HG03064 (cell line): ENCODE results near the gene CAV2.

Experiments
- ATAC-seq: cut with Tn5 transposase; IDR thresholded peaks from one replicate; pipeline ENCODE4 v1.9.1; 2021; ENCODE audit warnings: low read depth; ENCODE audit not compliant: unreplicated experiment

CAV2 gene

GRCh38 chr7:116545411-116545993 is 46.0 kb downstream of the CAV2 start:
- no peak for ATAC-seq

GRCh38 chr7:116546054-116546453 is 46.5 kb downstream of the CAV2 start:
- no peak for ATAC-seq

- no peak for ATAC-seq
Measured at GRCh38 chr7:116546916-116547315, 47.4 kb downstream of the CAV2 start.

- no peak for ATAC-seq
Measured at GRCh38 chr7:116547347-116547746, 47.8 kb downstream of the CAV2 start.

GRCh38 chr7:116548506-116548905 is 49.0 kb downstream of the CAV2 start:
- ATAC-seq, result peak; percentile 64

- ATAC-seq, result no peak
Measured at GRCh38 chr7:116549370-116549769, 49.8 kb downstream of the CAV2 start.

- ATAC-seq, result no peak
Measured at GRCh38 chr7:116551692-116552091, 52.2 kb downstream of the CAV2 start.

GRCh38 chr7:116552602-116553001 is 53.1 kb downstream of the CAV2 start:
- no peak for ATAC-seq

GRCh38 chr7:116553168-116553964 is 53.8 kb downstream of the CAV2 start:
- ATAC-seq, result no peak

- no peak for ATAC-seq
Measured at GRCh38 chr7:116554436-116554835, 54.9 kb downstream of the CAV2 start.

GRCh38 chr7:116554911-116555310 is 55.4 kb downstream of the CAV2 start:
- no peak for ATAC-seq

- no peak for ATAC-seq
Measured at GRCh38 chr7:116557066-116557585, 57.6 kb downstream of the CAV2 start.

GRCh38 chr7:116557901-116558300 is 58.4 kb downstream of the CAV2 start:
- no peak for ATAC-seq
